A673 (cell line): ENCODE measurements around the gene SSBP1. TPM values are rescaled to one million over a fixed set of nuclear protein-coding genes. Genes with fewer than 3 reads are reported as not detected.

Source experiments
- BruUV-seq: library from RNA; stranded (reverse); fragments of 400-500 nt; replicated peaks from 2 replicates; lab custom pipeline; 2021; lab: Mats Ljungman, UMichigan
- CTCF ChIA-PET: fragments of 300-600 bp; sonication (Branson Sonifier 250); formaldehyde crosslinking; loops from one replicate; lab custom pipeline; 2022; ENCODE audit warnings: antibody characterized with exemption; lab: Charles Lee
- POLR2A ChIA-PET: fragments of 300-600 bp; sonication (Branson Sonifier 250); formaldehyde crosslinking; loops from one replicate; lab custom pipeline; 2022; ENCODE audit warnings: antibody characterized with exemption; ENCODE audit not compliant: low non-redundant PET; lab: Charles Lee
- DNase-seq: peaks from one replicate; pipeline ENCODE4 v3.0.0-alpha.2; 2015; ENCODE audit warnings: low spot score
- H3K27ac ChIP-seq: fragments of 200-600 bp; sonication (generic); 2 replicates; pipeline ENCODE4 v1.5.1; 2016; ENCODE audit warnings: mixed run types, low read depth, mild to moderate bottlenecking, mixed read lengths, antibody characterized with exemption, low read length; ENCODE audit not compliant: poor library complexity, severe bottlenecking
- H3K27me3 ChIP-seq: fragments of 200-600 bp; sonication (generic); replicated peaks from 2 replicates; pipeline ENCODE4 v1.6.1; 2017; ENCODE audit warnings: mixed run types, low read depth, mild to moderate bottlenecking, mixed read lengths, antibody characterized with exemption, low read length; ENCODE audit not compliant: insufficient read depth, poor library complexity
- H3K36me3 ChIP-seq: fragments of 200-600 bp; sonication (generic); 2 replicates; pipeline ENCODE4 v1.6.1; 2016; ENCODE audit warnings: mixed run types, mild to moderate bottlenecking, mixed read lengths, antibody characterized with exemption, low read length; ENCODE audit not compliant: insufficient read depth, poor library complexity, severe bottlenecking
- H3K4me1 ChIP-seq: fragments of 200-600 bp; sonication (generic); 2 replicates; pipeline ENCODE4 v1.6.1; 2017; ENCODE audit warnings: mixed run types, mild to moderate bottlenecking, mixed read lengths, antibody characterized with exemption, low read length; ENCODE audit not compliant: insufficient read depth, poor library complexity, severe bottlenecking
- H3K4me3 ChIP-seq: fragments of 200-600 bp; sonication (generic); 2 replicates; pipeline ENCODE4 v1.5.1; 2016; ENCODE audit warnings: low read depth, mixed run types, mild to moderate bottlenecking, mixed read lengths, low read length; ENCODE audit not compliant: poor library complexity, severe bottlenecking
- H3K9me3 ChIP-seq: fragments of 200-600 bp; sonication (generic); 2 replicates; pipeline ENCODE4 v1.6.1; 2016; ENCODE audit warnings: mixed run types, low read depth, mild to moderate bottlenecking, mixed read lengths, antibody characterized with exemption, low read length; ENCODE audit not compliant: poor library complexity, severe bottlenecking
- EZH2 ChIP-seq: fragments of 200-600 bp; sonication (generic); IDR thresholded peaks from 2 replicates; pipeline ENCODE4 v1.6.1; 2017; ENCODE audit warnings: borderline replicate concordance, low read depth, mild to moderate bottlenecking, mixed read lengths, antibody characterized with exemption, low read length; ENCODE audit not compliant: poor library complexity, severe bottlenecking
- intact Hi-C: fragments of 100-400 bp; cut with micrococcal nuclease; formaldehyde crosslinking; loops from one replicate; pipeline ENCODE4 v1.10.0; 2022; ENCODE audit not compliant: unreplicated experiment
- total RNA-seq: library from RNA; stranded (reverse); gene quantifications from 2 replicates; pipeline ENCODE4 v1.2.3, GENCODE V29; 2021
- TF ChIP-seq, protein P1 (sequence below): fragments of 300-800, 200-600 bp; sonication (generic); conservative IDR thresholded peaks from 2 replicates; pipeline ENCODE4 v1.5.1; 2017; ENCODE audit warnings: low read depth, mild to moderate bottlenecking, antibody characterized with exemption, low read length, moderate library complexity, mixed read lengths

SSBP1 gene
- total RNA-seq, 1 experiment from 2014 or later = 189 TPM

DNA sequence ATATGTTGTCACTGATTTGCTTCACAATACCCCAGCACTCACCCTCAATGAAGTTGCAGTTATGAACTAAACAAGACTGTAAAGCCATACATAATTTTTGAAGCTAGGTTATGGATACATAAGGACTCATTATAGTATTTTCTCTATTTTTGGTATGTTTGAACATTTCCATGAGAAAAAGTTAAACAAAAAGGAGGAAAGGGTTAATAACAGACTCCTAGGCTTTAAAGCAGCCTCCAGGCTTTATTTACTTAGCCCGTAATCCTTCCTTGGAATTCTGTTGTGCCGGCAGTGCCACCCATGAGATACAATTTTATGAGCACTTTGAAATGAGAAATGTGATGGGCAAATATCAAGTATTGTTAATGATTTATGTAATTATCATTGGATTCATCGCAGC, 34.0 kb upstream of the SSBP1 start:
- no peak overlapping the region for H3K27ac ChIP-seq
- H3K9me3 ChIP-seq = no peaks in the 10 kb centered on the region
- no peaks in the 10 kb centered on the region for H3K36me3 ChIP-seq
- no peak overlapping the region for H3K4me3 ChIP-seq
- no TSS peak for BruUV-seq
- TF ChIP-seq EZH2 = no peak
- TF ChIP-seq, protein P1, sequence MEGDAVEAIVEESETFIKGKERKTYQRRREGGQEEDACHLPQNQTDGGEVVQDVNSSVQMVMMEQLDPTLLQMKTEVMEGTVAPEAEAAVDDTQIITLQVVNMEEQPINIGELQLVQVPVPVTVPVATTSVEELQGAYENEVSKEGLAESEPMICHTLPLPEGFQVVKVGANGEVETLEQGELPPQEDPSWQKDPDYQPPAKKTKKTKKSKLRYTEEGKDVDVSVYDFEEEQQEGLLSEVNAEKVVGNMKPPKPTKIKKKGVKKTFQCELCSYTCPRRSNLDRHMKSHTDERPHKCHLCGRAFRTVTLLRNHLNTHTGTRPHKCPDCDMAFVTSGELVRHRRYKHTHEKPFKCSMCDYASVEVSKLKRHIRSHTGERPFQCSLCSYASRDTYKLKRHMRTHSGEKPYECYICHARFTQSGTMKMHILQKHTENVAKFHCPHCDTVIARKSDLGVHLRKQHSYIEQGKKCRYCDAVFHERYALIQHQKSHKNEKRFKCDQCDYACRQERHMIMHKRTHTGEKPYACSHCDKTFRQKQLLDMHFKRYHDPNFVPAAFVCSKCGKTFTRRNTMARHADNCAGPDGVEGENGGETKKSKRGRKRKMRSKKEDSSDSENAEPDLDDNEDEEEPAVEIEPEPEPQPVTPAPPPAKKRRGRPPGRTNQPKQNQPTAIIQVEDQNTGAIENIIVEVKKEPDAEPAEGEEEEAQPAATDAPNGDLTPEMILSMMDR = no peak
- ChIA-PET POLR2A (no interaction called here), CTCF (no interaction called here)
- peaks cover 6% of the 10 kb centered on the region for H3K4me1 ChIP-seq
- H3K27me3 ChIP-seq = no peaks in the 10 kb centered on the region
- intact Hi-C loops = loop anchor here (5.0 kb wide), 1 partner anchor 33 kb away; the partner anchor contains the start of gene SSBP1
- no peak for DNase-seq

DNA sequence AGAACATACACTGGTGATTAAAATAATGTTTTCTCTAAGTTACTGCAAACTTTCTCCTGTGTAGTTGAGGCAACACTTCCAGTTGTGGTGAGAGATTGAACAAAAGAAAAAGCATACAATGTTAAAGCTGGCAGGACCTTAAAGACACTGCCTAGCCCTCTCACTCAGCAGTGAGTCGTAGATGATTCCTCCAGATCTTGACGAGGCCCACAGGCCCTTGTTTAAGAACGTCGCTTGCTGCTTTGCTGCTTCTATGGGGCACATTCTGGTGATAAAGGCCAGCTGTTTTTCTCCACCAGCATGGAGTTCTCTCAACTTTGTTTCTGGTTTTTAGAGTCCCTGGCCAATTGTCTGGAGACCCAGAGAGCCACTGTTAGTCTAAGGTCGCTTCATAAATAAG, 33.4 kb upstream of the SSBP1 start:
- H3K4me1 ChIP-seq = peaks cover 6% of the 10 kb centered on the region
- ChIA-PET CTCF (no interaction called here), POLR2A (no interaction called here)
- TF ChIP-seq, protein P1 = no peak
- no peak for TF ChIP-seq EZH2
- H3K27me3 ChIP-seq = no peaks in the 10 kb centered on the region
- no peak overlapping the region for H3K27ac ChIP-seq
- DNase-seq = no peak
- no peak overlapping the region for H3K4me3 ChIP-seq
- H3K9me3 ChIP-seq = no peaks in the 10 kb centered on the region
- BruUV-seq = no TSS peak
- intact Hi-C loops = loop anchor here (5.0 kb wide), 1 partner anchor 33 kb away; the partner anchor contains the start of gene SSBP1
- no peaks in the 10 kb centered on the region for H3K36me3 ChIP-seq

DNA sequence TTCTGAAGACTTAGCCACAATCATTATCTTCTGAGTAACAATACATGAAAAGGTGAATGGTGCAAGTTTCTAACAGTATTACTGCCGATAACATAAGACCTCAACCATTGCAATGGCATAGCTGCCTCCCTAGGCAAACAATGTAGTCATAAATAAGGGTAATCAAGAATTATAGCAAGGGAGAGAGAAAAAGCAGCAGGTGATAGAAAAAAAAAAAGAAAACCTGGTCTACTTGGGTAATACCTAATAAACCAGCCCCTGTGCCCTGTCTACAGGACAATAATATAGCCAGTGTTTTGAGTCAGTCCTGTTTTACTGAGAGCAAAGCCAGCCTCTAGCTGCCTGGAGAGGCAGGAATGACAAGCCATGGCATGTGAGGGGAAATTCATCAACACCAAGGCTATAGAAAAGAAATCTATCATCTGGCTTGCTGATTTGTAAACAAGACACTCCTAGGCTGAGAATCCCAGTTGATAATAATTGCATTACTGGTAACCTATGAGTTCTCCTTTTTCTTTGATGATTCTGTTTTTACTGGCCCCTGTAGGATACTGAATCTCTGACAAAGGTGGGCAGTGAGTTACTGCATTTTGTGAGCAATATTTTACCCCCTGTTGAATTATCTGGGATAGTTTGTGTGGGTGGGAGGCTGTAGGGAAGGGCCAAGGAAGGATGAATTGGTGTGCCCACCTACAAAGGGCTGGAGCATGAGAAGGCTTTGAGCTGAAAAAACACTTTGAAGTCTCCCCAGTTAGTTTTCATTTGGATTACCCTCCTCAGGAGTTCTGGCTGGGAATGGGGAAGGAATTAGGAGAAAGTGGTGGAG, 31.7 kb upstream of the SSBP1 start:
- intact Hi-C loops = no loop called here
- no peak for DNase-seq
- Histone ChIP-seq H3K27me3 (no peaks in the 10 kb centered on the region), H3K27ac (no peak overlapping the region), H3K9me3 (no peaks in the 10 kb centered on the region), H3K36me3 (no peaks in the 10 kb centered on the region), H3K4me3 (no peak overlapping the region), H3K4me1 (peaks cover 6% of the 10 kb centered on the region)
- ChIA-PET CTCF (no interaction called here), POLR2A (no interaction called here)
- no TSS peak for BruUV-seq
- TF ChIP-seq, protein P1 = no peak
- no peak for TF ChIP-seq EZH2
